GM23338 (cell line): ENCODE results near the gene SERP2. TPM values are rescaled to one million over a fixed set of nuclear protein-coding genes. Genes with fewer than 3 reads are reported as not detected.

Experiments used
- ATAC-seq: fragments of 200-7000 bp; cut with Tn5 transposase; 3 replicates; pipeline ENCODE4 v1.9.1; 2020
- DNase-seq: peaks from one replicate; pipeline ENCODE4 v3.0.0-alpha.2; 2015; ENCODE audit warnings: low spot score
- H2AFZ ChIP-seq: fragments of 200-600 bp; sonication (generic); 2 replicates; pipeline ENCODE4 v1.8.0; 2016; ENCODE audit warnings: antibody characterized with exemption, mild to moderate bottlenecking, moderate library complexity
- H3F3A ChIP-seq: fragments of 200-600 bp; sonication (generic); replicated peaks from 2 replicates; pipeline ENCODE4 v1.8.0; 2017; ENCODE audit warnings: antibody characterized with exemption, mixed run types, low read depth
- H3K27ac ChIP-seq: fragments of 200-600 bp; sonication (generic); 2 replicates; pipeline ENCODE4 v1.6.1; 2016; ENCODE audit warnings: low read depth
- H3K27me3 ChIP-seq: fragments of 200-600 bp; sonication (generic); 2 replicates; pipeline ENCODE4 v1.8.0; 2016; ENCODE audit warnings: mild to moderate bottlenecking, mixed run types, moderate library complexity; ENCODE audit not compliant: insufficient read depth
- H3K36me3 ChIP-seq: fragments of 200-600 bp; sonication (generic); 2 replicates; pipeline ENCODE4 v1.8.0; 2016; ENCODE audit warnings: mild to moderate bottlenecking; ENCODE audit not compliant: insufficient read depth
- H3K4me1 ChIP-seq: fragments of 200-600 bp; sonication (generic); 2 replicates; pipeline ENCODE4 v1.8.0; 2016; ENCODE audit warnings: mild to moderate bottlenecking, moderate library complexity; ENCODE audit not compliant: insufficient read depth
- H3K4me2 ChIP-seq: fragments of 200-600 bp; sonication (generic); 2 replicates; pipeline ENCODE4 v1.7.1; 2017; ENCODE audit warnings: mixed run types
- H3K4me3 ChIP-seq: fragments of 200-600 bp; sonication (generic); 2 replicates; pipeline ENCODE4 v1.6.1; 2016; ENCODE audit warnings: mixed run types
- H3K79me2 ChIP-seq: fragments of 200-600 bp; sonication (generic); replicated peaks from 2 replicates; pipeline ENCODE4 v1.8.0; 2017; ENCODE audit warnings: mild to moderate bottlenecking; ENCODE audit not compliant: insufficient read depth
- H3K9me2 ChIP-seq: fragments of 200-600 bp; sonication (generic); 2 replicates; pipeline ENCODE4 v1.8.0; 2017; ENCODE audit not compliant: insufficient read depth
- H4K20me1 ChIP-seq: fragments of 200-600 bp; sonication (generic); replicated peaks from 2 replicates; pipeline ENCODE4 v1.8.0; 2017; ENCODE audit warnings: mild to moderate bottlenecking; ENCODE audit not compliant: insufficient read depth
- H3K27ac Mint-ChIP-seq: 2 replicates; pipeline ENCODE4 v1.8.0; 2020; ENCODE audit warnings: inconsistent platforms, mild to moderate bottlenecking, moderate library complexity, mixed read lengths
- H3K27me3 Mint-ChIP-seq: 3 replicates; pipeline ENCODE4 v1.8.0; 2022; ENCODE audit warnings: low read depth, mild to moderate bottlenecking, moderate library complexity, mixed read lengths, inconsistent platforms; ENCODE audit not compliant: insufficient read depth, poor library complexity
- H3K36me3 Mint-ChIP-seq: 3 replicates; pipeline ENCODE4 v1.8.0; 2021; ENCODE audit warnings: low read depth, mild to moderate bottlenecking, inconsistent platforms, moderate library complexity, mixed read lengths
- H3K4me1 Mint-ChIP-seq: 3 replicates; pipeline ENCODE4 v1.8.0; 2020; ENCODE audit warnings: mild to moderate bottlenecking, inconsistent platforms, mixed read lengths
- H3K4me3 Mint-ChIP-seq: 3 replicates; pipeline ENCODE4 v1.8.0; 2021; ENCODE audit warnings: moderate library complexity, mild to moderate bottlenecking, inconsistent platforms, mixed read lengths
- H3K9me3 Mint-ChIP-seq: 3 replicates; pipeline ENCODE4 v1.8.0; 2020; ENCODE audit warnings: moderate library complexity, mild to moderate bottlenecking, inconsistent platforms, mixed read lengths
- CTCF ChIP-seq, 2 experiments: fragments of 200-600 bp in 1 of 2; sonication (generic) in 1 of 2; conservative IDR thresholded peaks; 2 replicates each; pipeline versions ENCODE4 v1.5.1 to v1.6.1; 2016 to 2017; ENCODE audit warnings: antibody characterized with exemption in 2 of 2, low read depth in 2 of 2, mild to moderate bottlenecking in 2 of 2, moderate library complexity in 1 of 2
- NANOG ChIP-seq: IDR thresholded peaks from 2 replicates; pipeline ENCODE4 v1.6.1; 2016; ENCODE audit warnings: antibody characterized with exemption, borderline replicate concordance
- POLR2AphosphoS5 ChIP-seq: IDR thresholded peaks from 2 replicates; pipeline ENCODE4 v1.6.1; 2016; ENCODE audit warnings: antibody characterized with exemption, low read depth
- STAT1 ChIP-seq: IDR thresholded peaks from one replicate; pipeline ENCODE4 v1.6.1; 2016; ENCODE audit warnings: antibody characterized with exemption; ENCODE audit not compliant: unreplicated experiment
- ZNF114 ChIP-seq: fragments of 250-450 bp; sonication (Bioruptor Pico); IDR thresholded peaks from 2 replicates; pipeline ENCODE4 v1.5.0; 2020; ENCODE audit warnings: mild to moderate bottlenecking, moderate library complexity
- ZNF462 ChIP-seq: fragments of 250-450 bp; sonication (Bioruptor Pico); IDR thresholded peaks from 2 replicates; pipeline ENCODE4 v1.5.0; 2020; ENCODE audit warnings: mild to moderate bottlenecking, moderate library complexity
- polyA plus RNA-seq: library from polyadenylated mRNA; unstranded; fragments of >200 nt; fragmentation: Nextera tagmentation; extraction: Ambion mirVana; gene quantifications from 2 replicates; pipeline ENCODE4 v1.2.1, GENCODE V29; 2016
- total RNA-seq: library from RNA; depleted of rRNA; stranded (reverse); fragments of >200 nt; shearing (Covaris generic); gene quantifications from 2 replicates; pipeline ENCODE4 v1.2.3, GENCODE V29; 2014

Gene SERP2
- total and polyA plus RNA-seq, 2 experiments from 2014 or later: 0.59 to 3.4 TPM

GRCh38 chr13:44406617-44407016, 33.0 kb downstream of the SERP2 start (continued):
- TF ChIP-seq ZNF462: no peak
- no peak for TF ChIP-seq STAT1
- TF ChIP-seq ZNF114 (CRISPR knock-in tag): no peak
- TF ChIP-seq NANOG: no peak
- TF ChIP-seq POLR2AphosphoS5: no peak

GRCh38 chr13:44407379-44407778, 33.8 kb downstream of the SERP2 start:
- peaks cover 57% of the 10 kb centered on the region for H3K4me1 Mint-ChIP-seq

More at GRCh38 chr13:44407379-44407778, 33.8 kb downstream of the SERP2 start:
- Histone ChIP-seq H3K27me3 (no peaks in the 10 kb centered on the region), H3K9me2 (no peaks in the 10 kb centered on the region), H3F3A (0 out of 2 replicates have a peak, but pooled peaks cover 2% of the 10 kb centered on the region), H3K36me3 (no peaks in the 10 kb centered on the region), H3K27ac (no peak overlapping the region), H4K20me1 (no peaks in the 10 kb centered on the region), H3K4me3 (no peak overlapping the region), H2AFZ (no peak overlapping the region), H3K79me2 (no peaks in the 10 kb centered on the region), H3K4me2 (peak overlapping the region; percentile 15; the same call in 1 of the 2 replicates), H3K4me1 (peaks cover 58% of the 10 kb centered on the region)
- H3K27ac Mint-ChIP-seq: no peak overlapping the region
- peaks cover 14% of the 10 kb centered on the region for H3K27me3 Mint-ChIP-seq
- TF ChIP-seq CTCF (conservative IDR thresholded peaks at IDR 0.05; ENCODE audit: low read depth in 2 of 2) (0 out of 4 replicates have a peak, but pooled peaks of 1 of the 2 experiments have one; percentile 9), POLR2AphosphoS5 (no peak)
- no peak overlapping the region for H3K4me3 Mint-ChIP-seq
- no peaks in the 10 kb centered on the region for H3K9me3 Mint-ChIP-seq
- no peak for ATAC-seq
- 0 out of 3 replicates have a peak, but pooled peaks cover under 1% of the 10 kb centered on the region for H3K36me3 Mint-ChIP-seq
- DNase-seq: peak; percentile 41
